Measurements from ENCODE around the gene SPAG17.

Gene SPAG17

DNA sequence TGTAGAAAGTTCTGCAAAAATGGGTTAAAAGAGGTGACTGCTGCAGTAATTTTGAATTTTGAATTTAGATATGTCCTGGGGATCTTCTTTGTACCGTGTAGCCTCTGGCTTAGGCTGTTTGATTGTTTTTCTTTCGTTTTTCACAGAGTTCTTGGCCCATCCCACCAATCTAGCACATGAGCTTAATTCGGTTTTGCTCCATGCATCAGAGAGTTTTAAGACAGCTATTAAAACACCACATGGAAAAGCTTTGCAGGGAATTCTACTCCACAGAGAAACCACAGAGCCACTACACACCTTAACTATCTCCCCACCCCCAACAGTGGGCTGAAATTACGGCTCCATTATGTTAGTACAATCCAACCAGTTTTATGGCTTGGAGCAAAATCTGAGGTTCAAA, 25.5 kb downstream of the SPAG17 start:
- DNase-seq: no peak

DNA sequence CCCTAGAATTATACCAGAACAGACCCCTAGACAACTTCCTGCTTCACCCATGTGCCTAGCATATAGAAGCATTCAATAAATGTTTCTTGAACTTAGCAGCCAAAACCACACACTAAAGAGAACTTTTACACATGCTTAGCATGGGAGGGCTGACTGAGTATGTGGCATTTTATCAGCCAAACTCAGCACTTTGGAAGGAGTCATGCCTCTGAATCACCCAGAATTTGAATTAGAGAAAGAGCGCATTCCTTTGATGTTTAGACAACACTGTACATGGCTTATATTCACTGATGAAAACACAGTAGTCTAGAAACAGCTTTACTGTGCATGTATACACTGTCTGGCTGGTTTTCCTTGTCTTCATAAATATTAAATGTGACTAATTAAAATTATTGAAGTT, 26.1 kb downstream of the SPAG17 start:
- DNase-seq: no peak

DNA sequence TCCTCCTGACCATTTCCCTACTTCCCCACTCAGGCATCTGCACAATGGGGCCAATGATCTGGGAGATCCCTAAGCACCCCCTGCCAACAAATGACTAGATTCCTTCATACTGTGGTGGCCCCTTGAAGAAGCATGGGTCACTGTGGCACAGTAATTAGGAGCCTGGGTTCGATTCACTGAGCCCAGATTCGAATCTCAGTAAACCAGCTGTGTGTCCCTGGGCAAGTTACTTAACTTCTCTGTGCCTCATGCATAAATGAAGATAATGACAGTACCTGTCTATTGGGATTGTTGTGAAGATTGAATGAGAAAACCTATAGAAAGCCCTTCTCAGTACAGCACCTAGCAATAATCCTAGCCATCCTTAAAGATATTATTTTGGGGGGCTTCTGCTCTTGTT, 27.5 kb downstream of the SPAG17 start:
- DNase-seq: no peak

DNA sequence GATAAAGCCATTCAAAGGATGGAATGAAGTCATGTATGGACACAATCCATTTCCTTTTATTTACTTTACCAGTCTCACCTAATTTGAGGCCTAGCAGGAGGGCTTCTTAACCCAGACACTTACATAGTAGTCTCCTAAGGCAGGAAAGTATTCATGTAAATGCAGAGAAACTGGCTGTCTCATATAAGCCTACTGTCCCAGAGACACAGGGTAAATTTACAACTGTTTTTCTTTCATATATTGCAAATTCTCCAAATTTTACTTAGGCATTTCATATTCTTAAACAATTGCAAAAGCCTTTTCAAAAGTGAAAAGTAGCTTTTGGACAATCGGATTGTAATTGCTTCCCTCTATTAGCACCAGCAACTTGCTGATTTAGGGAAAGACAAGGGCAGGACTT, 29.9 kb downstream of the SPAG17 start:
- DNase-seq: no peak

DNA sequence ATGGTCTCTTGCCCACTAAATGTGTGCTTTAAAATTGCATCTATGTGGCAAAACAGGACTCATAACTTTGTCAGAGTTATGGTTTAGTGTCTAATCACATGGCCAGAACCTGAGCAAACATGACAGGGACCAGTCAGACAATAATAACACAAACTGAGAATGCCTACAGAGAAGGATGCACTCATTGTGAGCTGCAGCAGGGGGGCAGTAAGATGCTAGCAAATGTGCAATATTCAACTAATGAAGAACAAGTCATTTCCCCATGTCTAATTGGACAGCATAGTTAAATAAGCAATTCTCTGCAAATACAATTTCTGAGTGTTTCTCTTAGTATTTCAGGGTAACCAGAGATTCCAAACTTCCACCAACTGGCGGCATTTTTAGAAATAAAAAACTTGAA, 30.8 kb downstream of the SPAG17 start:
- DNase-seq: no peak

DNA sequence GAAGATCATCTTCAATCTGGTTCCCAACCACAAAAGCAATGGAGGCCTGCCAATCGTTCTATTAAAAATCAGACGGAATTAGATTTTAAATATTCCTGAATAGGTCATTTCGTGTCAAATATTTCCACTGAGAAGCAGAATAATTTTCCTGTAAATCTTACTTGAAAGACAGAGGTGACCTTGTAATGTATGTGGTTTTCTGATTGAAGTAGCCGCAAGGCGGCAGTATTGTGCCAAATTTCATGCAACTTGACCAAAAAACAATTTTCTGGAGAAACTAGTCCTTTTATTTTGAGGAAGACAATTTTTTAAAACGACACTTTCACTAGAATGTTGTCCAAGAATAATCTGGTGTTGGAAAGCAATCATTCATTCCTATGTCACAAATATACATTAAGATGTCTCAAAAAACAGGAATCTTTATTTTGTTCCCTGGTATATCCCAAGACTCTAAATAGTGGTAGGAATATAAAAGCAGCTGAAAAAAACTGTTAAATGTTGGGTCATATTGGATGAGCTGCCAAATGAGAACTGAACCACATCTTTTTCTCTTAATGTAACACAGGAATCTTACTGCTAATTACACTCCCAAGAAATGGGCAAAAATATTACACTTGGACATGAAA, 33.6 kb downstream of the SPAG17 start:
- DNase-seq: no peak

DNA sequence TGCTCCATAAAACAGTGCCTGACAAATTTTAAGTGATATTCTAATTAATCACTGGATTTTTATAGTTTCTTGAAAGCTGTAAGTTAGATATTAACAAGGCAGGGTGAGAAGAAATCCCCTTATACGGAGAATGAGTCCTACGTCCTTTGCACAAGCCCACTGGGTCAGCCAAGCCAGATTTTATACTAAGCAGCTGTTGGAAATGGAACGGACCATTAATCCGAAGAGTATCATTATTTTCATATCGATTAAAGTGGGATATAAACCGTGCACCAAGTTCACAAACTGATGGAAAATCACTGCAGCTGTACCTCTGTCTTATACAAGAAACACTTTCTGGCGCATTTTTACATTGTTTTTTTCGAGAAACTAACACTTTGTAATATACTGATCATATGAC, 35.2 kb downstream of the SPAG17 start:
- no peak for DNase-seq

DNA sequence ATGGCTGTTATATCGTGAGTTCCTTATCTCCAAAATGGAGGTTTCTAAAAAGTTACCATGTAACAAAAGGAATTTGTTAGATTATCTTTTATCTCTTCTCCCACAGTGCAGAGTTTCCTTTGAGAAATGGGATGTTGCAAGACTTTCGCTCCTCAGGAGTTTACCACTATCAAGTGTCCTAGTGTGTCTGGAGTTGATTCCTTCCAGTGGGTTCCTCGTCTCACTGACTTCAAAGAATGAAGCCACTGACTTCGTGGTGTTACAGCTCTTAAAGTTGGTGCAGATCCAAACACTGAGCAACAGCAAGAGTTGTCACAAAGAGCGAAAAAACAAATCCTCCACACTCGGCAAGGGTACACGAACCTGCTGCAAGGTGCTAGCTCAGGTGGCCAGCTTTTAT, 37.0 kb downstream of the SPAG17 start:
- DNase-seq: no peak

DNA sequence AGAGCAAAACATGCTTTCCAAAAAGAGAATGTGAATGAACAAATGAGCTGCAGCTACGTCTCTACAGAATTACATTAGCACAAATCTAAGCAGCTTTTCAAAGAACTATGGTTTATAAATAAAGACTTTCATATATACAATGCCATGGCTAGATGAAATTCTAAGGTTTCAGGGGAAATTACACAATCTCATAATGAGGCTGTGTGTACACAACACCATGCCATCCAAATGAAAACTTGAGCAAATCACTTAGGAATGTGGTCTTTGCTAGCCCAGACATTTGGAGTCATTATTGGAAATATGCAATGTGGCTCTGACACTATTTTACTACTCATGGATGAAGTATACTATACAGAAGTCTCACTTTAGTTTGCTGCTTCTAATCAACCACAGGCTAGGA, 37.5 kb downstream of the SPAG17 start:
- no peak for DNase-seq

DNA sequence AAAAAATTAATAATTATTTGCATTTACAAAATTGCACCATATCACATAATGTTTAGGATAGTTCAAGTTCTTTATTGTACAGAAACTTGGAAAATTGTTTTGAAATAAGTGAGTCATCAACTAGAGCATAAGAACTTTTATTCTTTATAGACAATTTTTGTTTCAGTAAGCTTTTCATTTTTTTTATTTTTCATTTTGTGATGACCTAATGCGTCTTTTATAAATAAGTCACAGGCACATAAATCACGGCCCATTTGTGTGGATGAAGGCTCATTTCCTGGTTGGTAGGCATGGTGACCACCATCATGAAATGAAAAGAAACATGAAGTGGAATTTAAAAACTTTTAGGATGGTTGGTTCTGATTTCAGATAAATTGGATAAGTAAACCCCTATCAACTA, 39.3 kb downstream of the SPAG17 start:
- DNase-seq: no peak

DNA sequence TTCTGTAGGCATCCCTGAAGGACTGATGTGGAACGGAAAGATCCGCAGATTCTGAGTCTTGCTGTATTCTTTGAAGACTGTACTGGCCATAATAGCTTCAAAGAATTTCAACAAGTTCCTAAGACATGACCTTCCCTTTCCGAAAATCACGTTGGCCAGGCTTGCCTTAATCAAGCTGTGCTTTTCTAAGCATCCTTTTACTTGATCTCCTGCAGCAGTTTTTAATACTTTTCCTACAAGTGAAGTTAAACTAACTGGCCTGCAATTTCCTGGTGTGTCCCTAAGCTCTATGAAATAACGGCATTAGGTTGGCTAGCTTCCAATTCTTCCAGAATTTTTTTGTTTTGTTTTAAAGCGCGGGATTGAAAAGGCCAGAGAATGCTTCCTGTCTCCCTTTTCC, 40.3 kb downstream of the SPAG17 start:
- DNase-seq: no peak

DNA sequence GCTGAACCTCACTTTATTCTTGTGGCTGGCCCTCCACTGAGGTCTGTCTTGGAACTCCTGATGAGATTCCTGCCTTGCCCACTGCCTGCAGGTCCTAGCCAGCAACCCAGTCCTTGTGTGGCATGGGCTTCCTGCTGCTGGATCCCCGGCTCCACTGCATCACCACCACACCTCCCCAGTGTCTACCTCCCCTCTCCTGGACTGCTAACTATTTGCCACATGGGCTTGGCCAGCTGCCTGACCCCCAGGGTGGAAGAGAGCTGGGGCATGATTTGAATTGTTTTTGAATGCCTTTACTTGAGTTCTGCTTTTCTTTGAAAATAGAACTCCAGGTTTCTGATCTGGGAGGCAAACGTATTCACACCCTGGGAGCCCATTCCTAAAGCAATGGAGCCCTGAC, 41.2 kb downstream of the SPAG17 start:
- DNase-seq: no peak

DNA sequence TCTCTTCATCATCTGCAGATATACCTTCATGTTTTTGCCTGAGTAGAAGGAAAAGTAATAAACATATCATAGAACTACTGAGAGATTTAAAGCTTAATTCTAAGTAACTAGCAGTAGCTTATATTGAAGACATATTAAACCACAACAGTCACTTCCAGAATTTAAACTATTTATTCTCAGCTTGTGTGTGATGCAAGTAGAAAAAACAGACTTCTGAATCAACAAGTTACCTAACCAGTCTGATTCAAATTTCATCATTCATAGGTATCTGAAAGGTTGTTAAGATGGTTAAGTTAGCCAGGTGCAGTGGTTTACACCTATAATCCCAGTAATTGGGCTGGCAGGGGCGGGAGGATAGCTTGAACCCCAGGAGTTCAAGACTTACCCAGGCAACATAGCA, 41.9 kb downstream of the SPAG17 start:
- no peak for DNase-seq

DNA sequence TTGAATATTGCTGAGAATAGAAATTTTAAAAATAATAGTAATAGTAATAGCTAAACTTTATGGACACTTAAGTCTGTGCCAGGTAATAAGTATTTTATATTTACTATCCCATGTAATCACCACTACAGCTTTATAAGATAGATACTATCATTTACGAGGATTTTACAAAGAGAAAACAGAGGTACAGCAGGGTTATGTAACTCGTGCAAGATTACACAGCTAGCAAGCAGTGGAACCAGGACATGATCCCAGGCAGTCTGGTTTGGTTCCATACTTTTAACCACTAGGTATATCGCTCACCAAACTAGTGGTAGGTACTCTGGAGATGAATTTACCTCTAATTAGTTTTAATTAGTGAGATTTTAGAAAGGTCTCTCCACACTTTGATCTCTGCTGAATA, 42.5 kb downstream of the SPAG17 start:
- DNase-seq: no peak

DNA sequence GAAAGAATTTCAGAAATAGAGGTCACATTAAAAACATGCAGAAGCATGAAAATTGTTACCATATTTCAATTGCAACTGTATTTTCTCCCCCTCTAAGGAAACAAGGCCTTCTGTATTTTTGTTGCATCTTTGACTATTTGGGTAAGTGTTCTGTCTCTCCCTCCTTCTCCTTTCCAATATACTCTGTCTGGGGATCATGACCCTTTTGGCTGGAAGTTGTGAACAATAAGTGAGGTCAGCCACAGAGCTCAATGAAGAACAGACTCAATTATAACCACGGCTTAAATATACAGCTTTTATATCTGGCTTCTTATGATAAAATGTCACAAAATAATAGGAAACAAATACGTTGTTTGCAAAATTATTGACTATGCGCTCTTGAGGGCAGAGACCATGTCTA, 47.1 kb downstream of the SPAG17 start:
- DNase-seq: no peak

DNA sequence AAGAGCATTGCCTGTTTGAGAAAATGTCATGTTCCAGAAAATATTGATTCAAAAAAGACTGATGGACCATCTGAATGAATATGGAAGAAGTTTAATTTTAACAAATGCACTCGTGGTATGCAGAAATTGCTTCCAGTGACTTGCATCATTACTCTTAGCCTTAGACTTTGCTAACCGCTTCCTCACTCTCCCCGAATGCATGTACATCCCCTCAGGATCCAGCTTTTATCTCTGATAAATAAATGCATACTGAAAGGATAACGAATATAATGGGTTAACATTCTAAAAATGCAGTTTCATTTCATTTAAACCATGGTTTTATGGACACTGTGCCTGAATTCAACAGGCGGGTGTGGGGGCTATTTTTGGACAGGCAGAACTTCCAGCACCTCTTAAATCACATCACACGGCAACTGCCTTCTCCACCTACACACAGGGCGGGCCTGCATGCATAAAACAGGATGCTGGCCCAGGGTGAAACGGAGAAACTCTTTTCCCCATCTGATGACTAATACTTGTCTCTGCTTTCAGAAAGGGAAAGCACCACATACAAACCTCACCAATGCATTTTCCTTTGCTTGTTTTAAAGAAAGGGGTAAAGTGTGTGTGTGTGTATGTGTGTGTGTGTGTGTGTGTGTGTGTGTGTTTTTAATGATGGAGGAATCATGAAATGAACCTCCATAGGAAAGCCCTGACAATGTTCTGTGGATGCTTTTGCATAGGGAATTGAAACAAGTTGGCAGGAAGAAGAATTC, 48.7 kb downstream of the SPAG17 start:
- DNase-seq: no peak

DNA sequence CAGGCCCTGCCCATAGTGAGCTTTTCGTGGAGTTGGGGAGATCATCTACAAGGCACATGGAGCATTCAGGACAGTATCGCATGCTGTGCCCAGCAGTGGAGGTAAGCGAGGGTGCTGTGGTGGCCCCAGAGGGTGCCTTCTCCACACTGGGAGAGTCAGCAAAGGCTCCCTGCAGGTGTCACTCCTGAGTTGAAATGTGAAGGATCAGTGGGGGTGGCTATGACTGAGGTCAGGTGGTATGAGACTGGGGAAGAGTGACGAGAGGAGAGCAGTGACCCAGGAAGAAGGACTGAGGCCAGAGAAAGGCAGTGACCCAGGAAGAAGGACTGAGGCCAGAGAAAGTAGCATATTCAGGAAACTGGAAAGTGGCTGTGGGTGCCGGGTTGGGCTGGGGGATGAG, 53.0 kb downstream of the SPAG17 start:
- no peak for DNase-seq

DNA sequence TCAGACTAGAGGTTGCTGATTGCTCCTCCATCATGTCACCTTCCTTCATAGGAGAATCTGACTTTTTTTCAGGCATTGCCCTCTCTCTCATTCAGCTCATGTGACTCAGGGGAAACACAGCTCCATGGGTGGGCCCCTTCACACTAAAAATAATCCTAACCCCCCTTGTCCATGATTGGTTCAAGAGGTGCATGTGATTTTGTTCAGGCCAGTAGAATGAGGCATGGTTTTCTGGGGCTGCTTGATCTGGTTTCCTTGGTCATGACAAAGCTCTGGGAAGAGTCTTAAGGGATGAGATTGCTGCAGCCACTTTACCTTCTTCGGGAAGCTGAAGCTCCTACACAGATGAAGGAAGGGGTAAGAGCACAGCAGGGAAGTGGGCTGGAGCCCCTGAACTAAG, 56.3 kb downstream of the SPAG17 start:
- DNase-seq: no peak

DNA sequence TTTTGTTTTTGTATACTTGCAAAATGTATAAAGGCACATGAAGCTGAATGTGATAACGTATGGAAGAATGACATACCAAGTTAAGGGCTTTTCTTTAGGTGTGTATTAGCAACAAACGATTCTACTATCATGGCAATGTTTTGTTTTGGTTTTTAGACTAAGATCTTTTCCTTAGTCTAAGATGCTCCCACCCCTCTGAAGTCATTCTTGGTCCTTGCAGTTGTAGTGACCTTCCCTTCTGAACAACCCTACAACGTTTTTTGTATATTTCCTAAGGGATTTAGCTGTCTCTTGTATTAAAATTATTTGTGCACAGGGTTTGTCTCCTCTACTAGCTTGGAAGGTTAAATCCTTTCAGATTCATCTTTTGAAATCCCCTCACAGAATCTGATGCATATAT, 61.0 kb downstream of the SPAG17 start:
- no peak for DNase-seq

DNA sequence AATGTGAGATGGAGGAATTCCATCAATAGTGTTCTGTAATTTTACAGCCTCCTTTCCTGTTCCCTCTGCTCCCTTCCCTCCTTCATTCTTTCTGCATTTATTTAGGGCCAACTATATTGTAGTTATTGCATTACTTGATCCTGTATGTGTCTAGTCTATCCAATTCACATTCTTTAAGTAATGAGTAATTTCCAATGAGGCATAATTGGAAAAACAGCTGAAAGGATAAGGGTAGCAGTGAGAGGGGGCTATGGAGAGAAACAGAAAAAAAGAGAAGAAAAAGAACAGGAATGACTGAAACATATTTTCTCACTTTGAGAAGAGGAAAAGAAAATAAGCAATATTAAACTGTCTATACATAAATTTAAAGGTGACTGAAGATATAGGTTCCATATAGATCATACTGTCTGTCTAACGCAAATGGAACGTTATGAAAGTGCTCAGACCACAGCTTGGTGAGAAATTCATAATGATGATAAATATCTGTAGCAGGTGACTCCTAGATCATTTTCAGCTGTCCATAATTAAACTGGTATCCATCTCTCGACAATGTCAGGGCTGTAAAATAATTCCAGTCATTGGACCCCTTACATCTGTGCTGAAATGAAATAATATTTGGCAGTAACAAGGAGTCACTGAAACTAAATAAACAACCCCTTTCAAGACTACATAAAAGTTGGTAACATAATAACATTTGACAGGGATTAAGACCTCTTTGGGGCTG, 61.8 kb downstream of the SPAG17 start:
- DNase-seq: no peak

DNA sequence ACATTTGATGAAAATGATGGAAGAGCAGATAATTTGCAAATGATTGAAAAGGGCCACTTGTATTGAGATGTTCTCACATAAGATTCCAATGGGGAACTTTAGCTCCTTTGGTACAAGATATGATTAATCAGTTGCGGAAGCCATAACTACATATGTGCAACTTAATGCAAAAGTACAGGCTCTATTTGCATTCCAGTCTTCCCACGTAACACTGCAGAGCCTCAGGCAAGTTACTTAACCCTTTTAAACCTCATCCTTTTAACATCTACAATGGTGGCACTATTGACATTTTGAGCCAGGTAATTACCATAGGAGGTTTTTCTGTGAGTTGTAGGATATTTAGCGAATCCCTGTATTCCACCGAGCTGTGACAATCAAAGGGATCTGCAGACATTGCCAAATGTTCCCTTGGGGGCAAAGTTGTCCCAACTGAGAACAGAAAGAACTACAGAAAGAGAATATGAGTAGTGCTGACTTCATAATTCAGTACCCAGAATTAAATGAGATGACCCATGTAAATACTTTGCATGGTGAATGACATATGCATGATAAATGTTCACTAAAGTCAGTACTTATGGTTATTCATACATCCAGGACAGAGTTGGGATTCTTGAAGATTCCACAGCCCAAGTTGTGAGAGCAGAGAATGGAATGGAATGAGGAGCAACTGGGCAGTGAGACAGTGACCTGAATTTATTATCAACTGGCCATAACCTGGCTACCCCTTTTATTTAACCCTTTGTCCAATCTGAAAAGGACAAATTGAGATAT, 62.6 kb downstream of the SPAG17 start:
- no peak for DNase-seq

DNA sequence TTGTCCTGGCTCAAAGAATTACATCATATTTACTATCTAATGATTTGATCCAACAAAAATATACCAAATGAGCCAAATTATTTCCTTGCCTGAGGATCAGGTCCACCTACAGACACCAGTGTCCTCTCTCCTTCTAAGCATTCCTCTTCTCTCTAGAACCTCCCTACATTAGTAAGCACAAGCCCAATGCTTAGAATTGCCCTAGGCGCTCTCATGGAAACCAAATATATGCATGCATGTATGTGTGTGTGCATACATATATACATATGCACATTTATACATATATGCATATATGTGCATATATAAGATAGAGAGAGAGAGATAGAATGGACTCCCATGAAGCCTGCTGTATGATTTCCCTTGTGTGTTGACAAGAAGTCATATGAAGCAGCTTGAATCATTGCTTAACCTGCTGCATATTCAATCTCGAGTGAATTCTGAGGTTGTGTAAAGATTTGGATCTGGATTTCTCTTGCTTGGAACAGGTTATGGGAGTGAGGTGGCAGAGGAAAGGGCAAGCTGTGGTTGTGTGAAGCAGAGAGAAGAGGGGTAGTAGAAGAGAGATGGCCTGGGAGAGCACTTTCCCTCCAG, 66.1 kb downstream of the SPAG17 start:
- no peak for DNase-seq

DNA sequence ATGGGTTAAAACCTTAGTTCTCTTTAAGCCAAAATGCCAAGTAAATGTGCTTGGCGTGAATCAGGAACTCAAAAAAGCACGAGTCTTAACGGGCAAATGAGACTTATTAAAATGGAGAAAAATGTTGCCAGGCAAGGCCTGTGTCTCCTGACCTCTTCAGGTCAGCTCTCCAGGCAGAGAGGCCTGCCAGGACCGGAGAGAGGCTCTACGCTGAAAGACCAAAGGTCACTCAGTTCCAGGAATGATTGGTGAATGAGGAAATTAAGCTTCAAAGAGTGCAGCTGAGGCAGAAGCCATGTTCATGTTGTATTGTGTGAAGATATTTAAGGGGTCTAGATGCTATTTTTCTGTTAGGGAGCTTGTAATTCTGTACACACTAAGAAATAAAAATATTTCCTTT, 66.6 kb downstream of the SPAG17 start:
- DNase-seq: no peak
